Measurements from ENCODE around the gene TBC1D10A.

The TBC1D10A gene, protein sequence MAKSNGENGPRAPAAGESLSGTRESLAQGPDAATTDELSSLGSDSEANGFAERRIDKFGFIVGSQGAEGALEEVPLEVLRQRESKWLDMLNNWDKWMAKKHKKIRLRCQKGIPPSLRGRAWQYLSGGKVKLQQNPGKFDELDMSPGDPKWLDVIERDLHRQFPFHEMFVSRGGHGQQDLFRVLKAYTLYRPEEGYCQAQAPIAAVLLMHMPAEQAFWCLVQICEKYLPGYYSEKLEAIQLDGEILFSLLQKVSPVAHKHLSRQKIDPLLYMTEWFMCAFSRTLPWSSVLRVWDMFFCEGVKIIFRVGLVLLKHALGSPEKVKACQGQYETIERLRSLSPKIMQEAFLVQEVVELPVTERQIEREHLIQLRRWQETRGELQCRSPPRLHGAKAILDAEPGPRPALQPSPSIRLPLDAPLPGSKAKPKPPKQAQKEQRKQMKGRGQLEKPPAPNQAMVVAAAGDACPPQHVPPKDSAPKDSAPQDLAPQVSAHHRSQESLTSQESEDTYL

DNA sequence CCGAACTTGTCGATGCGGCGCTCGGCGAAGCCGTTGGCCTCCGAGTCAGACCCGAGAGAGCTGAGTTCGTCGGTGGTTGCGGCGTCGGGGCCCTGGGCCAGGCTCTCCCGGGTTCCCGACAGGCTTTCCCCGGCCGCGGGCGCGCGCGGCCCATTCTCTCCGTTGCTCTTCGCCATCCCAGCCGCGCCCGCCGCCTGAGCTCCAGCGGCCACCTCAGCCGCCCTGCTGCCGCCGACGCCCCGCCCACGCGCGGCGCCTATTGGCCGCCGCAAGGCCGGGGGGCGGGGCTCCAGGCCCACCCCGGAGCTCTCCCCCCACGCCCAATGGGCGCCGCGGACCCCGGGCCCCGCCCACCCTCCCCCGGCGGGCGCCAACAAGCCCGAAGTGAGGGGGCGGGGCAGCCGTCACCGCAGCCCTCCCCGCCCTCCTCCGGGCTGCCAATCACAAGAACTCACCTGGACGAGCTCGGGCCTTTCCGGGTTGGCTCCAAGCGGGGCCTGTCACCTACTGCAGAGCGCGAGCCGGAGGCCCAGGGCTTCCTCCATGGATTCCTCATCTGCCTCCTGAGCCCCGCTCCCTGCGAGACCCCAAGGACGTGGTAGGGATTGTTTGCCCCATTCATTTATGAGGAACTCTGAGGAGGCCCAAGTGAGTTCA lies at the start of gene TBC1D10A:
Gene TBC1D10A (minus strand): TSS at position 236 of the 657 bp plus-strand sequence. CDS start 60 bp downstream, at position 176.
- FAIRE-seq, result no peak

DNA sequence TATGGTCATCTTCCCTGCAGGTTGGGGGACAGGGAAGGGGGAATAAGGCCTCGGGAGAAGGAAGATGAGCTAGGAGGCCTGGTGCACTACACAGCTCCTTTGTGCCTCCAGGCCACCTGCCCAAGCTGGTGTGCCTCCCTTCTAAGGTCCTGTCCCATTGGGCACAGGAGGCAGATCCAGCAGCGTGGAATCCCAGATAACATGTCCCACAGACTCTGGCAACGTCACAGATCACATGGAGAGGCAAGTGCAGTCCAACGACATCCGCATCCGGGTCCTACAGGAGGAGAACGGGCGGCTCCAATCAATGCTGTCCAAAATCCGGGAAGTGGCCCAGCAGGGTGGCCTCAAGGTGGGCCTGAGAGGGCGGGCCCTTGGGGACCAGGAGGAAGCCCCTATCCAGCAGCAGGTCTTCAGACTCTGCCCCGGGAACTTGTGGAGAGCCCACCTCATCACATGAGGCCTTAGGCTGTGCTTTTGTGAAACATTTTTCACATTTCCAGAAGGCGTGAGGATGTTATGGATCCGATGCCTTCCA lies 48.6 kb upstream of the TBC1D10A start:
- FAIRE-seq, result no peak

GRCh38 chr22:30373331-30374325 lies 46.9 kb upstream of the TBC1D10A start:
- FAIRE-seq, result no peak

GRCh38 chr22:30372915-30373314 lies 46.2 kb upstream of the TBC1D10A start:
- no peak for FAIRE-seq

GRCh38 chr22:30371981-30372380 lies 45.2 kb upstream of the TBC1D10A start:
- no peak for FAIRE-seq

- no peak for FAIRE-seq
Observed at GRCh38 chr22:30371321-30371720, 44.6 kb upstream of the TBC1D10A start.

GRCh38 chr22:30370641-30371230 lies 44.0 kb upstream of the TBC1D10A start:
- FAIRE-seq, result no peak

GRCh38 chr22:30368420-30368819 lies 41.7 kb upstream of the TBC1D10A start:
- FAIRE-seq, result no peak

- FAIRE-seq, result no peak
Observed at GRCh38 chr22:30365891-30366290, 39.1 kb upstream of the TBC1D10A start.

GRCh38 chr22:30362651-30363281 lies 36.0 kb upstream of the TBC1D10A start:
- no peak for FAIRE-seq

GRCh38 chr22:30361916-30362650 lies 35.3 kb upstream of the TBC1D10A start:
- no peak for FAIRE-seq

GRCh38 chr22:30358541-30358940 lies 31.8 kb upstream of the TBC1D10A start:
- FAIRE-seq, result no peak

GRCh38 chr22:30357650-30358215 lies 31.0 kb upstream of the TBC1D10A start:
- no peak for FAIRE-seq

DNA sequence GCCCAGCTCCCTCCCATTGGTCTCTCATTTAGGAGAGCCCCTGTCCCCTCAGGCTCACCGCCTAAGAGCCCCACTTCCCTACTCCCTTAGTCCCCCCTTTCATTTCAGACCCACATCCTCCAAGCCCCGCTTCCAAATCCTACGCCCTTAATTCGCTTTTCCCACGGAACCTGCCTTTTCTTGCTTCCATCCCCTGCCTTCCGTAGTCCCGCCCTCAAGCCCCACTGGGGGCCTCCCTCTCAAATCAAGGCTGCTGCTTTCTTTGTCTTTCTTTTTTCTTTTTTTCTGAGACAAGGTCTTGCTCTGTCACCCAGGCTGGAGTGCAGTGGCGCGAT lies 30.5 kb upstream of the TBC1D10A start:
- no peak for FAIRE-seq

GRCh38 chr22:30356449-30357235 lies 29.9 kb upstream of the TBC1D10A start, which contains the start of the genes CCDC157 and SF3A1:
Gene CCDC157 (plus strand): TSS chr22:30357007. CDS start chr22:30366001, 8,994 bp downstream.
Gene SF3A1 (minus strand): TSS chr22:30356894. CDS start chr22:30356792, 102 bp downstream.
- no peak for FAIRE-seq

GRCh38 chr22:30354644-30355043 lies 27.9 kb upstream of the TBC1D10A start:
- FAIRE-seq, result no peak

DNA sequence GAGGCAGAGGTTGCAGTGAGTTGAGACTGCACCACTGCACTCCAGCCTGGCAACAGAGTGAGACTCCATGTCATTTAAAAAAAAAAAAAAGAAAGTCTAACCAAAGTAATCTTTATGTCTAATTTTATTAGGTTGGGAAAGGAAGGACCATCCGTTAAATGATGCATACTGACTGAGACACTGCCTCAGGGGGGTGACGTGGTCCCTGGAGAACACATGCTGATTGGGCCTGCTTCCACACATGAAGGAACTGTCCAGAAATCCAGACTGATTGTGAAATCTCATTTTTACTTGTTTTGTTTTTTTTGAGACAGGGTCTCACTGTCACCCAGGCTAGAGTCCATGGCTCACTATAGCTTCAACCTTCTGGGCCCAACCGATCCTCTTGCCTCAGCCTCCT lies 24.5 kb upstream of the TBC1D10A start:
- no peak for FAIRE-seq

GRCh38 chr22:30348809-30349208 lies 22.1 kb upstream of the TBC1D10A start:
- FAIRE-seq, result no peak

DNA sequence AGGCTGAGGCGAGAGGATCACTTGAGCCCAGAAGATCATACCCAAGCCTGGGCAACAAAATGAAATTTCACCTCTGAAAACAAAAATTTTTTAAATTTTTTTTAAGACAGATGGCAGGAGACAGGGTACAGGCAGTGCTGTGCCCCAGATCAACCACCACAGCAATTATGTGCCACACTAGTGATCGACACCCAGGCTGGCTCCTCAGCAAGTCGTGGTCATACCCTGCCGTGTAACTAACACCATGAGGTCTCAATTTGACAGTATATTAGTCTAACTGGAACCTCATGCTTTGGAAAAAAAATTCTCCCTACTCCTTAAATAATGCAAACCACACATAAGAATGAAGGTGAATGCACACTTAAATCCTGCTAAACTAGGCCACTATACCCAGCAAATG lies 21.7 kb upstream of the TBC1D10A start:
- FAIRE-seq, result no peak

All from TTC549 (cell line).